ENCODE data around the gene LIPE.

Gene LIPE, protein sequence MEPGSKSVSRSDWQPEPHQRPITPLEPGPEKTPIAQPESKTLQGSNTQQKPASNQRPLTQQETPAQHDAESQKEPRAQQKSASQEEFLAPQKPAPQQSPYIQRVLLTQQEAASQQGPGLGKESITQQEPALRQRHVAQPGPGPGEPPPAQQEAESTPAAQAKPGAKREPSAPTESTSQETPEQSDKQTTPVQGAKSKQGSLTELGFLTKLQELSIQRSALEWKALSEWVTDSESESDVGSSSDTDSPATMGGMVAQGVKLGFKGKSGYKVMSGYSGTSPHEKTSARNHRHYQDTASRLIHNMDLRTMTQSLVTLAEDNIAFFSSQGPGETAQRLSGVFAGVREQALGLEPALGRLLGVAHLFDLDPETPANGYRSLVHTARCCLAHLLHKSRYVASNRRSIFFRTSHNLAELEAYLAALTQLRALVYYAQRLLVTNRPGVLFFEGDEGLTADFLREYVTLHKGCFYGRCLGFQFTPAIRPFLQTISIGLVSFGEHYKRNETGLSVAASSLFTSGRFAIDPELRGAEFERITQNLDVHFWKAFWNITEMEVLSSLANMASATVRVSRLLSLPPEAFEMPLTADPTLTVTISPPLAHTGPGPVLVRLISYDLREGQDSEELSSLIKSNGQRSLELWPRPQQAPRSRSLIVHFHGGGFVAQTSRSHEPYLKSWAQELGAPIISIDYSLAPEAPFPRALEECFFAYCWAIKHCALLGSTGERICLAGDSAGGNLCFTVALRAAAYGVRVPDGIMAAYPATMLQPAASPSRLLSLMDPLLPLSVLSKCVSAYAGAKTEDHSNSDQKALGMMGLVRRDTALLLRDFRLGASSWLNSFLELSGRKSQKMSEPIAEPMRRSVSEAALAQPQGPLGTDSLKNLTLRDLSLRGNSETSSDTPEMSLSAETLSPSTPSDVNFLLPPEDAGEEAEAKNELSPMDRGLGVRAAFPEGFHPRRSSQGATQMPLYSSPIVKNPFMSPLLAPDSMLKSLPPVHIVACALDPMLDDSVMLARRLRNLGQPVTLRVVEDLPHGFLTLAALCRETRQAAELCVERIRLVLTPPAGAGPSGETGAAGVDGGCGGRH

DNA sequence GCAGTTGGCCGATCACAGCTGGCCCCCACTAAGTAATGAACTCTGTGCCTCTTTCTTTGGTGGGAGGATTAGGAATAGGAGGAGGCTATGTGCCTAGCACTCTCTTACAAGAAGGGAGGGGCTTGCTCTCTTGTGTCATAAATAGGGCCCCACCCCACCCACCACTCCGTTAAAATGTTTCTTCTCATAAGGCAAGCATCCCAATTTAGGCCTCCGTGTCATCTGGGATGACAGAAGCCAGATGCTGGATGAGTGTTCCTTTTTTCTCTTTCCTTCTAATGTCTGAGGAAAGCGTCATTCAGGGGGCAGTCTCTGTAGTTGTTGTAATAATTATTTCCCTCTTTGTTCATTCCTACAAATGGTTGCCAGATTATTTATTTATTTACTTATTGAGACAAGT, at the start of gene LIPE:
Gene LIPE (minus strand): TSS at position 76 of the 400 bp plus-strand sequence. CDS start 239 bp downstream, outside the sequence.
- Histone ChIP-seq H3K4me1 (ENCODE audit: control insufficient read depth, insufficient read depth, low read length) (peaks cover 23% of the 10 kb centered on the region), H3K36me3 (ENCODE audit: control insufficient read depth, insufficient read depth, low read length) (peaks cover 3% of the 10 kb centered on the region), H3K27me3 (ENCODE audit: control insufficient read depth, insufficient read depth, low read length) (peaks cover 4% of the 10 kb centered on the region), H3K9ac (ENCODE audit: low read length) (no peak within 1 kb of the TSS), H3K9me3 (ENCODE audit: control insufficient read depth, low read length) (no peaks in the 10 kb centered on the region), H3K4me3 (ENCODE audit: low read length) (no peak within 1 kb of the TSS)

DNA sequence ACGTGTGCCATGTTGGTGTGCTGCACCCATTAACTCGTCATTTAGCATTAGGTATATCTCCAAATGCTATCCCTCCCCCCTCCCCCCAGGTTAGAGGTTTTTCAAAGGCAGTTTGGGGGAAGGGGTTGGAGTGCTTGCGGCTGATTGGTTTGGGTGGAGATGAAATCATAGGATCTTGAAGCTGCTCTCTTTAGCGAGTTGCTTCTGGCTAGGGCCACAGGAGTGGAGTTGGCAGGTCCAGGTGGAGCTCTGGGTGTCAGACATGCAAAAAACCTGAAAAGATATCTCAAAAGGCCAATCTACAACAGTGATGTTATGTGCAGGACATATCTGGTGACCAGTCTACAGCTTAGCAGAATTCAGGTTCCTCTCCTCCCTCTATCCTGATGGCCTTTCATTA, 48.2 kb upstream of the LIPE start:
- Histone ChIP-seq H3K9me3 (ENCODE audit: control insufficient read depth, low read length) (no peaks in the 10 kb centered on the region), H3K4me1 (ENCODE audit: control insufficient read depth, insufficient read depth, low read length) (peaks cover 10% of the 10 kb centered on the region), H3K36me3 (ENCODE audit: control insufficient read depth, insufficient read depth, low read length) (no peaks in the 10 kb centered on the region), H3K27me3 (ENCODE audit: control insufficient read depth, insufficient read depth, low read length) (no peaks in the 10 kb centered on the region), H3K4me3 (ENCODE audit: low read length) (no peak overlapping the region), H3K9ac (ENCODE audit: low read length) (no peak overlapping the region)

DNA sequence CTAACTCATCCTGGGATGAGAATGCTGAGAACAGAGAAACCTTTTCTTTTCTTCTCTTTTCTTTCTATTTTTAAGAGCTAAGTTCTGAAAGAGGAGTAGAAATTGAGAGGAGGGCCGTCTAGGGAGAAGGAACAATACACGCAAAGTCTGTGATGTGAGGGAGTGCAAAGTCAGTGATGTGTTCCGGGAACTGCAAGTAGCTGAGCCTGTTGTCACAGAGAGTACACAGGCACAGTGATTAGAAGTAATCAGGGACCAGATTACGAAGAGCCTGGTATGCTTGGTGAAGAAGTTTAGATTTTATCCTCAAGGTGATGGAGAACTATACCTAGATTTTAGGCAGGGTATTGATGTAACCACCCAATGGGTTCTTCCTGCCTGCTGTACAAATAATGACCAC, 47.6 kb upstream of the LIPE start:
- Histone ChIP-seq H3K4me1 (ENCODE audit: control insufficient read depth, insufficient read depth, low read length) (peaks cover 10% of the 10 kb centered on the region), H3K9me3 (ENCODE audit: control insufficient read depth, low read length) (no peaks in the 10 kb centered on the region), H3K27me3 (ENCODE audit: control insufficient read depth, insufficient read depth, low read length) (no peaks in the 10 kb centered on the region), H3K9ac (ENCODE audit: low read length) (no peak overlapping the region), H3K36me3 (ENCODE audit: control insufficient read depth, insufficient read depth, low read length) (no peaks in the 10 kb centered on the region), H3K4me3 (ENCODE audit: low read length) (no peak overlapping the region)

DNA sequence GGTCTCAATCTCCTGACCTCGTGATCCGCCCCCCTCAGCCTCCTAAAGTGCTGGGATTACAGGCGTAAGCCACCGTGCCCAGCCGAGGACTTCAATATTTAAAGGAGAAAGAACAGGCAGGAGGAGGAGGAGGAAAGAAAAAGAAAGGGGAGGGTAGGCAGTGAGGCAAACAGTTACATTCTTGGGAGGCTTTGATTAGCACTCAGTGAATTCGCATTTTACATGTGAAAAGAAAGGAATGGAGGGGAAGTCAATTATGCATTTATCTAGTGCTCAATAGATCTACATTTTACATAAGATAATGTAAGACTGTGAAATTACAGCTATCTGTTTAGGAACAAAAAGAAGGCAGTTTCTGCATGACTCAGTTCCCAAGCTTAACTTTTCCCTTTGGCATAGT, 46.5 kb upstream of the LIPE start:
- no peak overlapping the region for H3K4me3 ChIP-seq (ENCODE audit: low read length)
- no peak overlapping the region for H3K9ac ChIP-seq (ENCODE audit: low read length)
- H3K9me3 ChIP-seq (ENCODE audit: control insufficient read depth, low read length), result no peaks in the 10 kb centered on the region
- H3K4me1 ChIP-seq (ENCODE audit: control insufficient read depth, insufficient read depth, low read length), result peaks cover 10% of the 10 kb centered on the region
- H3K27me3 ChIP-seq (ENCODE audit: control insufficient read depth, insufficient read depth, low read length), result no peaks in the 10 kb centered on the region
- H3K36me3 ChIP-seq (ENCODE audit: control insufficient read depth, insufficient read depth, low read length), result no peaks in the 10 kb centered on the region

DNA sequence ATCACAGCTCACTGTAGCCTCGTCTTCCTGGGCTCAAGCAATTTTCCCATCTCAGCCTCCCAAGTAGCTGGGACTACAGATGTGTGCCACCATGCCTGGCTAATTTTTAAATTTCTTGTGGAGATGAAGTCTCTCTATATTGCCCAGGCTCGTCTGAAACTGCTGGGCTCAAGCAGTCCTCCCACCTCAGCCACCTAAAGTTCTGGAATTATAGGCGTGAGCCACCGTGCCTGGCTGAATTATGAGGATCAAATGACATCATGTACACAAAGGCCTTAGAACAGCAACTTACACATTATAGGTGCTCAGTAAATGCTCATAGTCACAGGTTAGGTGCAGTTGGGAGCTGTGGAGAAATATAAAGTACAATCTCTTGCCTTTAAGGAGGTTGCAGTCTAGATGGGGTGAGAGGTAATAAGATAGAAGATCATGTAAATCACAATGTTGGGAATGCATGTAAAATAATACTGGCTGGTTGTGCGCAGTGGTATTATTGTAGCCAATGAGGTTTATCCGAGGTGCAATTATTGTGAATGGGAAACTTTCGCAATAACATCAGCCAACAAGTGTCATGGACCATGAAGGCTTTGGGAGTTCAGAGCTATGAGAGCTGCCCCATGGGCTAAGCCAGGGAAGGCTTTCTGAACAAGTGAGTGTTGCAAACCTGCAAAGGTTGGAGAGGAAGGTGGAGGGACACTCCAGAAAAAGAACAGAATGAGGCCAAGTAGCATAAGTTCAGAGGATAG, 45.4 kb upstream of the LIPE start:
- no peaks in the 10 kb centered on the region for H3K36me3 ChIP-seq (ENCODE audit: control insufficient read depth, insufficient read depth, low read length)

DNA sequence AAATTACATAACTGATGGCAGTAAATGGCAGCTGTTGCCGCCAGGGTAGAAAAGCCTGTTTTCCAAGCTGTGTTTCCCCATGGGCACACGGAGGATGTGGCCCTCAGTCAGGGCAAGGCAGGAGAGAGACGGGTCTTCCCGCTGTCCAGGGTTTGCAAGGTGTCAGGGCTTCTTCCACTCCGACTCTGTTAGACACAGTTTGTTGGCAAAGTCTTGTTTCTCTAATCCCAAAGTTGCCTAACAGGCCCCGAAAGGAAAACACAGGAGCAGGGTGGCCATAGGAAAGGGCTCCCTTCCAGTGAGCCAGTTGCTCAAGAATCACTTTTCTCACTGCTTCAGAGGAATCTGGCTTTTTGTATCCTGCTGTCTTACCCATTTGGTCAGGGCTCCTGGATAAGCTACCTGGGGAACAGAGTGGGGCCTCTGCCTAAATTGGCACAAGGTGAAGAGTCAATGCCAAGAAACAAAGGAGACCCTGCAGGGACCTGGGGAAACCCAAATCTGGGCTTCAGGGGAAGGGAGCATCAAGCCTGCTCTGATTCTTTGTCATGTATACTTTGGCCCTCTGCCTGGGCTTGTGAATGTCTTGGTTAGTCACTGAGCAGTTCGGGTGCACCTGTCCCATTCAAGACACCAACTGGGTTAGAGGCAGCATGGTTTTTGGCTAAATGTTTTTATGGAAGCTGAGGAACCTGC, 44.5 kb upstream of the LIPE start:
- Histone ChIP-seq H3K9me3 (ENCODE audit: control insufficient read depth, low read length) (no peaks in the 10 kb centered on the region), H3K9ac (ENCODE audit: low read length) (no peak overlapping the region), H3K4me1 (ENCODE audit: control insufficient read depth, insufficient read depth, low read length) (peaks cover 10% of the 10 kb centered on the region), H3K27me3 (ENCODE audit: control insufficient read depth, insufficient read depth, low read length) (no peaks in the 10 kb centered on the region), H3K36me3 (ENCODE audit: control insufficient read depth, insufficient read depth, low read length) (no peaks in the 10 kb centered on the region), H3K4me3 (ENCODE audit: low read length) (no peak overlapping the region)

More for the DNA sequence above, 45.4 kb upstream of the LIPE start:
- Histone ChIP-seq H3K9ac (ENCODE audit: low read length) (no peak overlapping the region), H3K4me1 (ENCODE audit: control insufficient read depth, insufficient read depth, low read length) (peaks cover 10% of the 10 kb centered on the region), H3K4me3 (ENCODE audit: low read length) (no peak overlapping the region), H3K9me3 (ENCODE audit: control insufficient read depth, low read length) (no peaks in the 10 kb centered on the region), H3K27me3 (ENCODE audit: control insufficient read depth, insufficient read depth, low read length) (no peaks in the 10 kb centered on the region)

DNA sequence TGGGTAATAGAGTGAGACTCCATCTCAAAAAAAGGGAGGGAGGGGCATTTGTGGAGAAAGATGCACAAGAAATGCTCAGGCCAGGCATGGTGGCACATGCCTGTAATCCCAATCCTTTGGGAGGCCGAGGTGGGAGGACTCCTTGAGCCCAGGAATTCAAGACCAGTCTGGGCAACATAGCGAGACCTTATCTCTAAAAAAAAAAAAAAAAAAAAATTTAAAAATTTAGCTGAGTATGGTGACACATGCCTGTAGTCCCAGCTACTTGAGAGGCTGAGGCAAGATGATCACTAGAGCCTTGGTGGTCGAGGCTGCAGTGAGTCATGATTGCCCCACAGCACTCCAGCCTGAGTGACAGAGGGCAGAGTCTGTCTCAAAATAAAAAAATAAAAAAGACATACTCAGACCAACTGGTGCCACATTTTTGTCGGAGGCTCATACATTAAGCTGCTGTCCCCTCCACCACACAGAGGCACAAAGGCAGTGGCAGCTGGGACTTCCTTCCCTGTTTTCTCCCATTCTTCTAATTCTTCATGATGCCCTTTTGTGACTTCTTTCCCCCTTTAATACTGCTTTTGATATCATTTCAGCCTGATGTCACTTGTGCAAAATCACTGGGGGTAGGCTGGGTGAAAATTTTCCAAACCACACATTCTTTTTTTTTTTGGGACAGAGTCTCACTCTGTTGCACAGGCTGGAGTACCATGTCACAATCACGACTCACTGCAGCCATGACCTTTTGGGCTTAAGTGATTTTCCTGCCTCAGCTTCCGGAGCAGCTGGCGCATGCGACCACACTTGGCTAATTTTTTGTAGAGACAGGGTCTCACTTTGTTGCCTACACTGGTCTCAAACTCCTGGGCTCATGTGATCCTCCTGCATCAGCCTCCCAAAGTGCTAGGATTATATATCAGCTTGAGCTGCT, 42.4 kb upstream of the LIPE start:
- H3K36me3 ChIP-seq (ENCODE audit: control insufficient read depth, insufficient read depth, low read length), result no peaks in the 10 kb centered on the region
- H3K9ac ChIP-seq (ENCODE audit: low read length), result no peak overlapping the region
- H3K27me3 ChIP-seq (ENCODE audit: control insufficient read depth, insufficient read depth, low read length), result no peaks in the 10 kb centered on the region
- no peaks in the 10 kb centered on the region for H3K9me3 ChIP-seq (ENCODE audit: control insufficient read depth, low read length)
- H3K4me3 ChIP-seq (ENCODE audit: low read length), result no peak overlapping the region
- peaks cover 17% of the 10 kb centered on the region for H3K4me1 ChIP-seq (ENCODE audit: control insufficient read depth, insufficient read depth, low read length)

DNA sequence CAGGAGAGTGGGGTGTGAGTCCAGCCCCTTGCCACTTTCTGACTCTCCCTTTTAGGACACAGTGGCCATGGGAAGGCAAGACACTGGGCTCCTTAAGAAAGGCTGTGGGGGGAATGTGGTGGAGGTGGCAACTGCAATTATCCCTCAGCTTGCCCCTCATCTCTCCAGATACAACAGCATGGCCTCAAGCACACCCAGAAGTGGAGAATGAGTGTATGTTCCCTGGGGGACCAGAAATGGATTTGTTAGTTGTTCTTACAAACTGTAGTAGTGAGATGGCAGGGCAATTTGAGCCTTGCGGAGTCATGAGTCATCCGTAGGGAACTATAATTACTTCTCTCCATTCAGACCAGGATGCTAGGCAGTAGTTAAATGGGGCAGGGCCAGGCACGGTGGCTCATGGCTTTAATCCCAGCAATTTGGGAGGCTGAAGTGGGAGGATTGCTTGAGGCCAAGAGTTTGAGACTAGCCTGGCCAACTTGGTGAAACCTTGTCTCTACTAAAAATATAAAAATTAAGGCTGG, 41.1 kb upstream of the LIPE start:
- Histone ChIP-seq H3K4me1 (ENCODE audit: control insufficient read depth, insufficient read depth, low read length) (peaks cover 17% of the 10 kb centered on the region), H3K4me3 (ENCODE audit: low read length) (no peak overlapping the region), H3K9me3 (ENCODE audit: control insufficient read depth, low read length) (no peaks in the 10 kb centered on the region), H3K36me3 (ENCODE audit: control insufficient read depth, insufficient read depth, low read length) (no peaks in the 10 kb centered on the region), H3K27me3 (ENCODE audit: control insufficient read depth, insufficient read depth, low read length) (no peaks in the 10 kb centered on the region), H3K9ac (ENCODE audit: low read length) (no peak overlapping the region)

DNA sequence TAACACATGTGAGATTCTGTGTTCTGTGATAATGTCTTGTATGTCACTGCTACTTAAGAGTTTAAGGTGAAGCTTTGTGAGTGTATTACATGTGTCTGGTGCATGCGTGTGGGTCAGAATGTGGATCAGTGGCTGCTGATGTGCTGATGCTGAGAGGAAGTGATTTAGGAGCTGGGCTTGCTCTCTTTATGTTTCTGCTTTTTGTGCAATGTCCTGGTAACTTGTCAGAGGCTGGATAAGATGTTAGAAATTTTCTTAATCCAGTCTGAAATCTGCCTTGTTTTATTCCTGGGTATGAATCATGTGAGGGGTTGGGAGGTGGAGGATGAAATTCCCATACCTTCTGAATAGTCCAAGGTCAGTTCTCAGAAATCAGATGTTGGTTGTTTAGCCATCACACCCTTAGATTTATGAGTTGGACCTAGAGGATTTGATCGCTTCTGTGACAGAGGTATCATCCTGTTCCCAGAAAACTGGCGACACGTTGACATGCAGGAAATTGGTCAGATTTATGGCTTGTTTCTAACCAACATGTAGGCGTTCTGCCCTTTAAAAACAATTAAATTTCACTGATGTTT, 40.1 kb upstream of the LIPE start:
- Histone ChIP-seq H3K27me3 (ENCODE audit: control insufficient read depth, insufficient read depth, low read length) (no peaks in the 10 kb centered on the region), H3K9me3 (ENCODE audit: control insufficient read depth, low read length) (no peaks in the 10 kb centered on the region), H3K36me3 (ENCODE audit: control insufficient read depth, insufficient read depth, low read length) (no peaks in the 10 kb centered on the region), H3K9ac (ENCODE audit: low read length) (no peak overlapping the region), H3K4me1 (ENCODE audit: control insufficient read depth, insufficient read depth, low read length) (peaks cover 16% of the 10 kb centered on the region), H3K4me3 (ENCODE audit: low read length) (no peak overlapping the region)

DNA sequence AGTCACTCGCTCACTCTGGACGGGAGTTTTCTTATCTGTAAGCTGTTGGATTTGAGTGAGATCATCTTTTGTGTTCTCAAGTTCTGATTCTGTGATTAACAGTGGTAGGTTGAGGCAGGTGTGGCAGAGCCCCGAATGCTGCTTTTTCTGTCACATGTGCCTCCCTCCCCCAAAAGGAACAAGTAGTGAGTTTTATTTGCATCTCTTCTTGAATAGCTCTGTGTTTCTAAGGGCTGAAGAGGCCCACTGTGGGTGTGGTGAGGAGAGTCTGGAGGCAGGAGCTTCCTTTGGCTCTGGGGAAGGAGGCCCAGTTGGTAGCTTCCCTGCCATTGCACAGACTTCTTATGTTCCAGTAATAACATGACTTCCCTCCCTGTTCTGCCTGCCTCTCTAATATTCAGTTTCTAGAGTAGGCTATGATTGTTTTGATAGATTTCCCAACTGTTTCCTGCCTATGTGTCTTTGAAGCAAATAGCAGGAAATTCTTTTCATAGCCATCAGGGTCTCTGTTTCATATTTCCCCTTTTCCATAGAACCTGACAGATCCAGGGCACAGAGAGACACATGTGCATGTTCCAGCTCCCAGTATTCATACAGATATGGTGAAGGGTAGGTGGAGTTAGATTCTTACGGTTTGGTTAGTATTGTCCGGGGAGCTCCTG, 39.5 kb upstream of the LIPE start:
- Histone ChIP-seq H3K4me1 (ENCODE audit: control insufficient read depth, insufficient read depth, low read length) (peaks cover 11% of the 10 kb centered on the region), H3K36me3 (ENCODE audit: control insufficient read depth, insufficient read depth, low read length) (no peaks in the 10 kb centered on the region), H3K9ac (ENCODE audit: low read length) (no peak overlapping the region), H3K9me3 (ENCODE audit: control insufficient read depth, low read length) (no peaks in the 10 kb centered on the region), H3K4me3 (ENCODE audit: low read length) (no peak overlapping the region), H3K27me3 (ENCODE audit: control insufficient read depth, insufficient read depth, low read length) (no peaks in the 10 kb centered on the region)
